ENCODE data around the gene PNMT. TPM values are rescaled to one million over a fixed set of nuclear protein-coding genes. Genes with fewer than 3 reads are reported as not detected.

The PNMT gene
- total and polyA plus RNA-seq, 3 donors from 2014 or later: 2.6 to 2.9 (median 2.7) TPM

DNA sequence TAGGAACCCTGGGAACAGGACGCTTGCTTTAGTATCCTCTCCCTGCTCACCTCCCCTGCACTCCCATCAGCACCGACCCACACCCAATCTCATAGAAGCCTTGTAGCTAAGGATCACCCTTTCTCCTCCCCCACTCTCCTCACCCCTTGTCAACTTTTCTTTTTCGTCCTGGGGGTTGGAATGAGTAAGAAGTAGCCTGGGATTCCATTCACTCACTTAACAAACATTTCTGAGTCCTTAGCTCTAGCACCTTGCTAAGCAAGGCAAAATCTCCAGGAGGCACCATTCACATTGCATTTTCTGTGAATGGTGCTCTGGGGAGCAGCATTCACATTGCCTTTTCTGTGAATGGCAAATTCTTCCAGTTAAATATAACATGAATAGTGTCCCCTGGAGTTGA is 20.7 kb downstream of the PNMT start:
- Histone ChIP-seq H3K4me3 (no peak overlapping the region), H3K4me1 (peaks cover 5% of the 10 kb centered on the region), H3K36me3 (ENCODE audit: low read depth, missing control alignments) (no peaks in the 10 kb centered on the region), H3K9me3 (no peaks in the 10 kb centered on the region), H3K27me3 (no peaks in the 10 kb centered on the region), H3K27ac (no peak overlapping the region)
- DNase-seq: no peak
- TF ChIP-seq, protein P1, sequence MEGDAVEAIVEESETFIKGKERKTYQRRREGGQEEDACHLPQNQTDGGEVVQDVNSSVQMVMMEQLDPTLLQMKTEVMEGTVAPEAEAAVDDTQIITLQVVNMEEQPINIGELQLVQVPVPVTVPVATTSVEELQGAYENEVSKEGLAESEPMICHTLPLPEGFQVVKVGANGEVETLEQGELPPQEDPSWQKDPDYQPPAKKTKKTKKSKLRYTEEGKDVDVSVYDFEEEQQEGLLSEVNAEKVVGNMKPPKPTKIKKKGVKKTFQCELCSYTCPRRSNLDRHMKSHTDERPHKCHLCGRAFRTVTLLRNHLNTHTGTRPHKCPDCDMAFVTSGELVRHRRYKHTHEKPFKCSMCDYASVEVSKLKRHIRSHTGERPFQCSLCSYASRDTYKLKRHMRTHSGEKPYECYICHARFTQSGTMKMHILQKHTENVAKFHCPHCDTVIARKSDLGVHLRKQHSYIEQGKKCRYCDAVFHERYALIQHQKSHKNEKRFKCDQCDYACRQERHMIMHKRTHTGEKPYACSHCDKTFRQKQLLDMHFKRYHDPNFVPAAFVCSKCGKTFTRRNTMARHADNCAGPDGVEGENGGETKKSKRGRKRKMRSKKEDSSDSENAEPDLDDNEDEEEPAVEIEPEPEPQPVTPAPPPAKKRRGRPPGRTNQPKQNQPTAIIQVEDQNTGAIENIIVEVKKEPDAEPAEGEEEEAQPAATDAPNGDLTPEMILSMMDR (IDR thresholded peaks at IDR 0.05): no peak
- no peak for TF ChIP-seq POLR2A (IDR thresholded peaks at IDR 0.05)
- intact Hi-C loops (cut with DNase I; ENCODE audit: low total_unique reads): no loop called here
- WGBS, 2 donors: 18 to 21% methylated on average over 3 of the region's 3 CpGs

DNA sequence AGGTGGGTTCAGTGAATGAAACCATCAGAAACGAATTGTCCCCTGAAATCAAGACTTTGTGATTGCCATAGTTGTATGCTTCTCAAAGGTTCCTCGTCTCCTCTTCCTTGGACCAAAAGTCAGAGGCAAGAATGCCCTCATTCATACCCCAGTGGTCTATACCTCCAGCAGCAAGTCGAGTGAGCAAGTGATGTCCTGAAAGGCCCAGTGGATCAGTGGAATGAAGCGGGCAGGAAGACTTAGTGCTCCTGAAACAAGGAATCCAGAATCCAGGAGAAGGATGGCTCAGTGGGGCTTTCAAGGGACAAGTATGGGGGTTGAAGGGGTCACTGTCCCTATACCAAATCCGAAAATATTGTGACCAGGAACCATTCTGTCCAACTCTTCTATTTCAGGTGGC is 26.3 kb downstream of the PNMT start:
- no peak overlapping the region for H3K4me3 ChIP-seq
- TF ChIP-seq POLR2A (IDR thresholded peaks at IDR 0.05): no peak
- TF ChIP-seq, protein P1 (IDR thresholded peaks at IDR 0.05): no peak
- intact Hi-C loops (cut with DNase I; ENCODE audit: low total_unique reads): no loop called here
- H3K4me1 ChIP-seq: peaks cover 2% of the 10 kb centered on the region
- no peaks in the 10 kb centered on the region for H3K9me3 ChIP-seq
- no peak for DNase-seq
- WGBS, 2 donors: 87 to 89% methylated on average over 5 of the region's 5 CpGs
- no peaks in the 10 kb centered on the region for H3K27me3 ChIP-seq
- H3K36me3 ChIP-seq (ENCODE audit: low read depth, missing control alignments): no peaks in the 10 kb centered on the region
- no peak overlapping the region for H3K27ac ChIP-seq

- 74 to 93% methylated on average over 2 of the region's 2 CpGs for WGBS, 2 donors
- H3K4me3 ChIP-seq: no peak overlapping the region
- no peak overlapping the region for H3K27ac ChIP-seq
- H3K27me3 ChIP-seq: no peaks in the 10 kb centered on the region
- no peaks in the 10 kb centered on the region for H3K36me3 ChIP-seq (ENCODE audit: low read depth, missing control alignments)
- peaks cover 2% of the 10 kb centered on the region for H3K4me1 ChIP-seq
- no peak for DNase-seq
- no peaks in the 10 kb centered on the region for H3K9me3 ChIP-seq
- intact Hi-C loops (cut with DNase I; ENCODE audit: low total_unique reads): no loop called here
- TF ChIP-seq, protein P1 (IDR thresholded peaks at IDR 0.05): no peak
- TF ChIP-seq POLR2A (IDR thresholded peaks at IDR 0.05): no peak
These were observed 26.8 kb downstream of the PNMT start for GRCh38 chr17:39695089-39695474.

DNA sequence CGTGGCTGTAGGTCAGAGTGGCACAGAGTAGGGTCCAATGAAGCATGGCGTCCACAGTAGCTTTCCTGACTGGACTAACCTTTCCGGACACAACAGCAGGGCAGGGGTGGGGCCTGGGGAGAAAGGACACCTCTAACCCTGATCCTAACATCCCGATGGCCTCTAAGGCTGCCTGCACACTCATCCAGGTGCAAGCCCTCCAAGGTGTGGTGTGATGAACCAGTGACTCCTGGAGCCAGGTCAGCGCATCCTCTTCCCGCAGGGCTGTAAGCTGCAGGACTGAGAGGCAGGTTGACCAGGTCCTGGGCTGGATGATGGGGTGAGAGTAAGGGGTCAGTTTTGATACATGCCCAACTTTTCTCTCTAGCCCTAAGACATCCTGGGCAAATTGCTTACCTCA is 28.5 kb downstream of the PNMT start:
- Histone ChIP-seq H3K4me1 (peaks cover 2% of the 10 kb centered on the region), H3K4me3 (no peak overlapping the region), H3K27ac (no peak overlapping the region), H3K27me3 (no peaks in the 10 kb centered on the region), H3K36me3 (ENCODE audit: low read depth, missing control alignments) (no peaks in the 10 kb centered on the region), H3K9me3 (no peaks in the 10 kb centered on the region)
- TF ChIP-seq, protein P1 (IDR thresholded peaks at IDR 0.05): no peak
- no peak for TF ChIP-seq POLR2A (IDR thresholded peaks at IDR 0.05)
- intact Hi-C loops (cut with DNase I; ENCODE audit: low total_unique reads): no loop called here
- DNase-seq: no peak
- WGBS, 2 donors: 60 to 62% methylated on average over 6 of the region's 6 CpGs

GRCh38 chr17:39697961-39698360 is 29.7 kb downstream of the PNMT start:
- no peak overlapping the region for H3K27ac ChIP-seq
- H3K4me1 ChIP-seq: peaks cover 2% of the 10 kb centered on the region
- WGBS, 2 donors: 89 to 95% methylated on average over 5 of the region's 5 CpGs
- H3K9me3 ChIP-seq: no peaks in the 10 kb centered on the region
- TF ChIP-seq, protein P1 (IDR thresholded peaks at IDR 0.05): no peak
- TF ChIP-seq POLR2A (IDR thresholded peaks at IDR 0.05): no peak
- no peak for DNase-seq
- no peaks in the 10 kb centered on the region for H3K36me3 ChIP-seq (ENCODE audit: low read depth, missing control alignments)
- H3K27me3 ChIP-seq: no peaks in the 10 kb centered on the region
- no peak overlapping the region for H3K4me3 ChIP-seq
- intact Hi-C loops (cut with DNase I; ENCODE audit: low total_unique reads): no loop called here

Measured in testis (tissue), 3 donors.